Measurements from ENCODE around the gene MAP7D2. TPM values are rescaled to one million over a fixed set of nuclear protein-coding genes. Genes with fewer than 3 reads are reported as not detected.
A peak's percentile ranks its signal among the peaks of the same experiment; 100 is the strongest.
"Not testable (repeated sequence)": the region's sequence is repeated elsewhere in the genome, so short reads cannot be mapped to it uniquely, and the experiment has no call there.

MAP7D2 gene
- 0.76 TPM for total RNA-seq
- 3.6 TPM for polyA plus RNA-seq (ENCODE audit: insufficient read depth, low read depth, low replicate concordance)
- long read RNA-seq, donor 1 = 0 reads
- long read RNA-seq, donor 2 = 0 reads
- long read RNA-seq, donor 3 = 0 reads
- long read RNA-seq, donor 4 = 0 reads
- long read RNA-seq, donor 5 = 0 reads
- long read RNA-seq, donor 6 = 0 reads
- long read RNA-seq, donor 7, partial matches to known transcripts = 2 of 3 reads
- long read RNA-seq, donor 7, other reads (novel, unspliced or antisense) = 0 of 3 reads
- long read RNA-seq, donor 8 = 0 reads
- long read RNA-seq, donor 9 = 0 reads
- long read RNA-seq, donor 10 = 0 reads

DNA sequence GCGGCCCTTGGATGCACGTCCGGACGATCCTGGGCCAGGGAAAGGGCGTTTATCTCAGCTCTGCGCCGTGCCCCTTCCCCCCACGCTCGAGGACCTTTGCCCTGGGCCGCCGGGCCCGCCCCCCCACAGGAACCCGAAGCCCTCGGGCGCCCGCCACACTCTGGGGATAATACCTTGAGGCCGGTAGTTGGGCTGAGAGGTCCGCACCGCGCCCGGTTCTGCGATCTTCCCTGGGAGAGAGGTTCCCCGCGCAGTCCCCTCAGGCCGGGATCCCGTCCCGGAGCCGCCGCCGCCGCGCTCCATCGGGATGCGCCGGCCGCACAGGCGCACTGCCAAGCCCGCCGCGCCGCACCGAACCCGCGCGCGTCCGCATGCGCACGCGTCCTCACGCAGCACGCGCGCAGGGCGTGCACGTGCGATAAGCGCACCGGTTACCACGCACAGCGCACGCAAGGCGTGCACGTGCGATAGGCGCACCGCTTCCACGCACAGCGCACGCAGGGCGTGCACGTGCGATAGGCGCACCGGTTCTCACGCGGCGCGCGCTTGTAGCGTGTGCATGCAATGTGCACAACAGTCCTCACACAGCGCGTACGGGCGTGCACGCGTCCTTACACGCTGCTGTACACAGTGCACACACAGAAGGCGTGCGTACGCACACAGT is at the start of gene MAP7D2:
TSS of gene MAP7D2 (minus strand) at position 331 of the 664 bp plus-strand sequence. CDS start at position 303, 28 bp downstream.
- no peaks in the 10 kb centered on the region for H3K9me3 ChIP-seq (ENCODE audit: control insufficient read depth in 2 of 3, insufficient read depth in 1 of 3, low read length in 3 of 3)
- intact Hi-C loops (cut with DNase I) = no loop called here
- no peaks in the 10 kb centered on the region for H3K36me3 ChIP-seq (ENCODE audit: control insufficient read depth in 2 of 3, insufficient read depth in 3 of 3, low read length in 3 of 3)
- DNase-seq (peak in 3 of 5 donors; percentile 14 to 36 (median 26)), FAIRE-seq (no peak)
- H3K27me3 ChIP-seq (ENCODE audit: control insufficient read depth, insufficient read depth, low read length) = peaks cover 17% of the 10 kb centered on the region
- peak within 1 kb of the TSS in 1 of 3 donors; percentile 29 for H3K4me3 ChIP-seq (ENCODE audit: low read length in 3 of 3)
- TF ChIP-seq, protein P1, sequence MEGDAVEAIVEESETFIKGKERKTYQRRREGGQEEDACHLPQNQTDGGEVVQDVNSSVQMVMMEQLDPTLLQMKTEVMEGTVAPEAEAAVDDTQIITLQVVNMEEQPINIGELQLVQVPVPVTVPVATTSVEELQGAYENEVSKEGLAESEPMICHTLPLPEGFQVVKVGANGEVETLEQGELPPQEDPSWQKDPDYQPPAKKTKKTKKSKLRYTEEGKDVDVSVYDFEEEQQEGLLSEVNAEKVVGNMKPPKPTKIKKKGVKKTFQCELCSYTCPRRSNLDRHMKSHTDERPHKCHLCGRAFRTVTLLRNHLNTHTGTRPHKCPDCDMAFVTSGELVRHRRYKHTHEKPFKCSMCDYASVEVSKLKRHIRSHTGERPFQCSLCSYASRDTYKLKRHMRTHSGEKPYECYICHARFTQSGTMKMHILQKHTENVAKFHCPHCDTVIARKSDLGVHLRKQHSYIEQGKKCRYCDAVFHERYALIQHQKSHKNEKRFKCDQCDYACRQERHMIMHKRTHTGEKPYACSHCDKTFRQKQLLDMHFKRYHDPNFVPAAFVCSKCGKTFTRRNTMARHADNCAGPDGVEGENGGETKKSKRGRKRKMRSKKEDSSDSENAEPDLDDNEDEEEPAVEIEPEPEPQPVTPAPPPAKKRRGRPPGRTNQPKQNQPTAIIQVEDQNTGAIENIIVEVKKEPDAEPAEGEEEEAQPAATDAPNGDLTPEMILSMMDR (IDR thresholded peaks at IDR 0.05; ENCODE audit: borderline replicate concordance, extremely low read depth, insufficient read depth) = no peak
- no peaks in the 10 kb centered on the region for H3K4me1 ChIP-seq (ENCODE audit: control insufficient read depth in 2 of 3, insufficient read depth in 2 of 3, low read depth in 1 of 3, low read length in 3 of 3)
- H3K27ac ChIP-seq (ENCODE audit: low read depth in 2 of 2, low read length in 2 of 2) = no peak within 1 kb of the TSS
- no peak within 1 kb of the TSS for H3K9ac ChIP-seq (ENCODE audit: low read length in 3 of 3)

DNA sequence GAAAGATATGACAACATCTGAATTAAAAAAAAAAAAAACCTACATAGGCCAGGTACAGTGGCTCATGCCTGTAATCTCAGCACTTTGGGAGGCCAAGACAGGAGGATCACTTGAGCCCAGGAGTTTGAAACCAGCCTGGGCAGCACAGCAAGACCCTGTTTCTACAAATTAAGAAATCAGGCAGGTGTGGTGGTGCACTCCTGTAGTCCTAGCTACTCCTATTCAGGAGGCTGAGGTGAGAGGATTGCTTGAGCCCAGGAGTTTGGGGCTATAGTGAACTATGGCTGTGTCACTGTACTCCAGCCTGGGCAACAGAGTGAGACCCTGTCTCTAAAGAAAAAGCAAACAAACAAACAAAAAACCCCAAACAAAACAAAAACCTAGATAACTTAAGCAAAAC is 45.8 kb upstream of the MAP7D2 start:
- H3K4me1 ChIP-seq (ENCODE audit: control insufficient read depth in 2 of 3, insufficient read depth in 2 of 3, low read depth in 1 of 3, low read length in 3 of 3); H3K27ac ChIP-seq (ENCODE audit: low read depth in 2 of 2, low read length in 2 of 2); H3K36me3 ChIP-seq (ENCODE audit: control insufficient read depth in 2 of 3, insufficient read depth in 3 of 3, low read length in 3 of 3); intact Hi-C loops (cut with DNase I); DNase-seq; H3K9ac ChIP-seq (ENCODE audit: low read length in 3 of 3); H3K4me3 ChIP-seq (ENCODE audit: low read length in 3 of 3); H3K27me3 ChIP-seq (ENCODE audit: control insufficient read depth, insufficient read depth, low read length); H3K9me3 ChIP-seq (ENCODE audit: control insufficient read depth in 2 of 3, insufficient read depth in 1 of 3, low read length in 3 of 3); FAIRE-seq: not testable (repeated sequence)

DNA sequence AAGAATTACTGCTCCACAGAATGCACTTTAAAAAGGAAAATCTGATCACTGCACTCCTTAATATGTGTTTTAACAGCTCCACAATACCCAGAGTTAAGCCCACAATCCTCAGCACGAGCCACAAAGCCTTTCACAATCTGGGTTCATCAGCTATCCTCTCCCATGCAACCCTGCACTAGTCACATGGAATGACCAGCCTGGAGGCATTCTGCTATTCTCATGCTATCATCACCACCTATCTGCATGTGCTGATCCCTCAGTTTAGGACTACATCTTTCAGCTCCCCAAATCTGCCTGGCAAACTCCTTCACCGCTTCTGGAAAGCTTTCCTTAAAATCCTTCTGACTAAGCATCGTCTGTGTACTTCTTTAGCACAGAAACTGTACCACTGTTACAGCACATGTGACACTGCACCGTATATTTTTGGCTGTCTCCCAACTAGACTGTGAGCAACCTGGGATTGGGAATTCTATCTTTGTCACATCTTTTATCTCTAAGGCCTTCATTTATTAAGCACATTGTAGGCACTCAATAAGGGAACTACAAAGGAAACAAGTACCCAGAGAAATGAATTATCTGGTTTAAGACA is 43.2 kb upstream of the MAP7D2 start:
- Histone ChIP-seq H3K27ac (ENCODE audit: low read depth in 2 of 2, low read length in 2 of 2) (no peak overlapping the region), H3K4me3 (ENCODE audit: low read length in 3 of 3) (no peak overlapping the region), H3K9me3 (ENCODE audit: control insufficient read depth in 2 of 3, insufficient read depth in 1 of 3, low read length in 3 of 3) (no peaks in the 10 kb centered on the region), H3K4me1 (ENCODE audit: control insufficient read depth in 2 of 3, insufficient read depth in 2 of 3, low read depth in 1 of 3, low read length in 3 of 3) (no peaks in the 10 kb centered on the region), H3K36me3 (ENCODE audit: control insufficient read depth in 2 of 3, insufficient read depth in 3 of 3, low read length in 3 of 3) (peaks cover 0 to 8% (median 8%) of the 10 kb centered on the region in 3 donors), H3K9ac (ENCODE audit: low read length in 3 of 3) (no peak overlapping the region), H3K27me3 (ENCODE audit: control insufficient read depth, insufficient read depth, low read length) (peaks cover 15% of the 10 kb centered on the region)
- DNase-seq (no peak), FAIRE-seq (no peak)
- intact Hi-C loops (cut with DNase I) = no loop called here
- TF ChIP-seq, protein P1 (IDR thresholded peaks at IDR 0.05; ENCODE audit: borderline replicate concordance, extremely low read depth, insufficient read depth) = no peak

DNA sequence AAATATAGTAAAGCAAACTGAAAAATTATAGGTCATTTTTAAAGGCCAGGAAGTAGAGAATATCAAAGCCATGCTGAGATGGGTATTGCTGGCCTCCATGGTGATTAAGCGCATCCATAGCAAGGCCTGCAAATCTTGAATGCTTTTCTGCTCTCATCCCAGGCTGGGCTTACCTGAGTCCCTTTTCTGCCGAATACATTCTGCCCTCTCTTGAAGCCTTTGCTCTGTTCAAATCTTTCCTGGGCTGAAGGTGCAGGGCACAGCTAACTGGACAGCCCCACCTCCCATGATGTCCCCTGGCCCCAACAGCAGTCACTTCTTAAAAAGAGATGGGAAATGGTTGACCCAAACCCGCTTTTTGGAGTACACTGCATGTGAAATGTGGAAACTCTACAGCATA is 35.0 kb upstream of the MAP7D2 start:
- DNase-seq = no peak
- intact Hi-C loops (cut with DNase I) = no loop called here
- Histone ChIP-seq H3K9ac (ENCODE audit: low read length in 3 of 3) (no peak overlapping the region), H3K36me3 (ENCODE audit: control insufficient read depth in 2 of 3, insufficient read depth in 3 of 3, low read length in 3 of 3) (peaks cover 0 to 8% (median 8%) of the 10 kb centered on the region in 3 donors), H3K27me3 (ENCODE audit: control insufficient read depth, insufficient read depth, low read length) (peaks cover 20% of the 10 kb centered on the region), H3K9me3 (ENCODE audit: control insufficient read depth in 2 of 3, insufficient read depth in 1 of 3, low read length in 3 of 3) (no peaks in the 10 kb centered on the region), H3K27ac (ENCODE audit: low read depth in 2 of 2, low read length in 2 of 2) (no peak overlapping the region), H3K4me1 (ENCODE audit: control insufficient read depth in 2 of 3, insufficient read depth in 2 of 3, low read depth in 1 of 3, low read length in 3 of 3) (no peaks in the 10 kb centered on the region), H3K4me3 (ENCODE audit: low read length in 3 of 3) (no peak overlapping the region)
- TF ChIP-seq, protein P1 (IDR thresholded peaks at IDR 0.05; ENCODE audit: borderline replicate concordance, extremely low read depth, insufficient read depth) = no peak
- no peak for FAIRE-seq

Measured in kidney (tissue), 22 donors.